Astrocyte of the cerebellum (primary cell): ENCODE measurements around the gene PLEKHG4.

Experiments
- DNase-seq: peaks from one replicate; pipeline ENCODE4 v3.0.0-alpha.2; 2011; ENCODE audit warnings: low read depth
- H3K4me3 ChIP-seq: 2 replicates; pipeline ENCODE4 v1.5.1; 2011; ENCODE audit warnings: mild to moderate bottlenecking, low read depth, low read length, moderate library complexity
- in situ Hi-C: cut with HindIII; loops from 2 replicates; pipeline ENCODE4 v1.10.0; 2017; ENCODE audit warnings: low sequenced_read_pairs
- TF ChIP-seq, protein P1 (sequence below): IDR thresholded peaks from 2 replicates; pipeline ENCODE4 v1.5.1; 2012; ENCODE audit warnings: low read length, low read depth, moderate library complexity, mild to moderate bottlenecking; ENCODE audit errors: missing control alignments

The PLEKHG4 gene

DNA sequence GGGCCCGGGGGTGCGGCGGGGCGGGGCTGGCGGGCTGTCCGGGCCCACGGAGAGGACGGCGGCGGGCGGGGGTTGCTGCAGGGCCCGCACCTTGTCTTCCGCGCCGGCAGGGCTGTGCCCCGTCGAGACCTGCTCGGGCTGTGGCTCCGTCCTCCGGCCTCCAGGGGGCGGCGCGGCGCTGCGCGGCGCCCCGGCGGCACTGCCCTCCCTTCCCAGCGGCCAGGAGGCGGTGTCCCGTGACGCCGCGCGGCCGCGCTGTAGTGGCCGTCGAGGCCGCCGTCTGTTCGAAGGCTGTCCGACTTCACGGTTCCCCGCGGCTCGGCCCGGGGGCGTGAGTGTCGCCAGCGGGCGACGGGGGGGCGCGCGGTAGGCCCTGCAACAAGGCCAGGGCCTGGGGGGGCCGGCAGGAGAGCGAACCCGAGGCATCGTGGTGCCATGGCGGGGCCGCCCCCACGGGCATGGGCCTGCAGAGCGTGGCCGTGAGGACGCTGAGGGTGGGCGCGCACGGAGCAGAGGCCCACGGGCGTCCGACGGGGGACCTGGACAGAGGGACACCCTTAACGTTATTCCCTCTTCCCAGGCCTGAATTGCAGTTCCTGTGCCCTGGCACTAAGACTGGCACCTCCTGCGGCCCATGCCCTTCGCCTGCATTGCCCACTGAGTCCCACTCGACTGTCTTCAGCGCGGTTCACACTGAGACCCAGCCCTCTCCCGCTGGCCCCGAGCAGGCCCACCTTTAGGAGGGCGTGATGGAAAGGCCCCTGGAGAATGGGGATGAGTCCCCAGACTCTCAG, at the start of gene PLEKHG4:
TSS of gene PLEKHG4 (plus strand) at position 237 of the 794 bp plus-strand sequence. CDS start at position 750, 513 bp downstream.
- H3K4me3 ChIP-seq = peak within 1 kb of the TSS; percentile 44
- in situ Hi-C loops = loop anchor here (5.0 kb wide), 1 partner anchor 88 kb away; no protein-coding TSS in a partner anchor
- TF ChIP-seq, protein P1, sequence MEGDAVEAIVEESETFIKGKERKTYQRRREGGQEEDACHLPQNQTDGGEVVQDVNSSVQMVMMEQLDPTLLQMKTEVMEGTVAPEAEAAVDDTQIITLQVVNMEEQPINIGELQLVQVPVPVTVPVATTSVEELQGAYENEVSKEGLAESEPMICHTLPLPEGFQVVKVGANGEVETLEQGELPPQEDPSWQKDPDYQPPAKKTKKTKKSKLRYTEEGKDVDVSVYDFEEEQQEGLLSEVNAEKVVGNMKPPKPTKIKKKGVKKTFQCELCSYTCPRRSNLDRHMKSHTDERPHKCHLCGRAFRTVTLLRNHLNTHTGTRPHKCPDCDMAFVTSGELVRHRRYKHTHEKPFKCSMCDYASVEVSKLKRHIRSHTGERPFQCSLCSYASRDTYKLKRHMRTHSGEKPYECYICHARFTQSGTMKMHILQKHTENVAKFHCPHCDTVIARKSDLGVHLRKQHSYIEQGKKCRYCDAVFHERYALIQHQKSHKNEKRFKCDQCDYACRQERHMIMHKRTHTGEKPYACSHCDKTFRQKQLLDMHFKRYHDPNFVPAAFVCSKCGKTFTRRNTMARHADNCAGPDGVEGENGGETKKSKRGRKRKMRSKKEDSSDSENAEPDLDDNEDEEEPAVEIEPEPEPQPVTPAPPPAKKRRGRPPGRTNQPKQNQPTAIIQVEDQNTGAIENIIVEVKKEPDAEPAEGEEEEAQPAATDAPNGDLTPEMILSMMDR = peak; percentile 47
- no peak for DNase-seq

GRCh38 chr16:67229906-67230808, 49.2 kb upstream of the PLEKHG4 start:
- in situ Hi-C loops = no loop called here

DNA sequence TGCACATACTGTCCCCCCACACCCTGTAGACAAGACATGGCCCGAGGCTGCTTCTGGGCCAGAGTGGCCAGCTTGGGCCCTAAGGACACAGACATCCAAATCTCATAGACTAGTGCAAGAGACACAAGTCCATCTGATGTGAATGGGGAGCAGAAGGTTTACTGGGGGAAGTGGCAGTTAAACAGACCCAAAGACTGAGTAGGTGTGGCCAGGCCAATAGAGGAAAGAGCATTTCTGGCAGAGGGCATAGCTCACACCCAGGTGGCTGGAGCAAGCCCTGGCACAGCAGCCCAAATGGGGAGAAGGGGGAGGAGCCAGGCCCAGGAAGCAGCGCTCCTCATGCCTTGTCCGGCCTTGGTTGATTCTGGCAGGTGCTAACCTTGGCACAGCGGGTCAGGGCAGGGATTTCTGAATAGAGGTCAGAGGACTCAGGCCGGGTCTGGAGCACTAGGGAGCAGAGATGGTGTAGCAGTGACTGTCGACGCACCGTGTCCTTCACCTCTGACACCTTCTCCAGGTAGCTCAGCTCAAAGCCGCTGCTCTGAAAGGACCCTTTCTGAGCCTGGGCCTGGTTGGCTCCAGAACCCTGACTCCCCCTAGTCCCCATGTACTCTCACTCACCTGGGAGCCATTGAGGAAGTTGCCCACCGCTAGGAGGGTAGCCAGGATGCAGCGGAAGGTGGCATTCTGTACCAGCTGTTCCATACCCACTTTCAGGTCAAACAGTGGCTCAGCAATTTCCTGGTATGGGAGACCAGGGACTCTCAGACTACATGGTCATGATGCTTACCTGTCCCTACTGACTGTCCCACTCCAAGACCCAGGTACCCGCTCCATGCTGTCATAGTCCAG, 48.3 kb upstream of the PLEKHG4 start:
- no peak overlapping the region for H3K4me3 ChIP-seq

More at GRCh38 chr16:67229906-67230808, 49.2 kb upstream of the PLEKHG4 start:
- no peak overlapping the region for H3K4me3 ChIP-seq
- no peak for DNase-seq
- TF ChIP-seq, protein P1 = no peak

DNA sequence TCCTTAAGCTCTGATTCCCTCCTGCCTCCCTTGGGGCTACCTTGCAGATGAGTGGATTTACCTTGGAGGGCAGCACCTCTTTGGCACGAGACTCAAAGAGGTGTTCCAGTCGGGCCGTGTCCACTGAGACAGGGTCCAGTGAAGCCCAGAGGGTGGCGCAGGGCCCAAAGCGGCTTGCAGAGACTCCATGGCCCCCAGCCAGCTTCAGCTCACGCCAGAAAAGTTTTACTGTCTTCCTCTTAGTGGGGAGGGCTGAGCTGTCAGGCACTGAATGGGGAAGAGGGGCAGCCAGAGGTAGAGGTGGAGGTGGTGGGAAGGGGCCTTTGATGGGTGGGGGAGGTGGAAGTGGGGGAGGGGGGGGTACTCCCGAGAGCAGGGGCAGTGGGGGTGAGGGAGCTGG, 45.7 kb upstream of the PLEKHG4 start:
- no peak for DNase-seq
- TF ChIP-seq, protein P1 = no peak
- in situ Hi-C loops = no loop called here
- no peak overlapping the region for H3K4me3 ChIP-seq

More for the DNA sequence above, 48.3 kb upstream of the PLEKHG4 start:
- no peak for DNase-seq
- in situ Hi-C loops = no loop called here
- TF ChIP-seq, protein P1 = no peak

GRCh38 chr16:67234180-67234597, 45.1 kb upstream of the PLEKHG4 start:
- TF ChIP-seq, protein P1 = no peak
- no peak for DNase-seq
- H3K4me3 ChIP-seq = no peak overlapping the region
- in situ Hi-C loops = no loop called here
